Osteocyte (in vitro differentiated cells): ENCODE measurements around the gene GRK1. TPM values are rescaled to one million over a fixed set of nuclear protein-coding genes. Genes with fewer than 3 reads are reported as not detected.

Experiments used
- DNase-seq: peaks from one replicate; pipeline ENCODE4 v3.0.0; 2021; ENCODE audit warnings: mixed read lengths; ENCODE audit not compliant: unreplicated experiment; ENCODE audit errors: extremely low spot score
- H3K27ac Mint-ChIP-seq: one replicate; pipeline ENCODE4 v1.8.0; 2021; ENCODE audit warnings: mild to moderate bottlenecking, mixed read lengths; ENCODE audit not compliant: unreplicated experiment
- H3K27me3 Mint-ChIP-seq: one replicate; pipeline ENCODE4 v1.8.0; 2021; ENCODE audit warnings: mixed read lengths; ENCODE audit not compliant: unreplicated experiment
- H3K36me3 Mint-ChIP-seq: one replicate; pipeline ENCODE4 v1.8.0; 2021; ENCODE audit warnings: mixed read lengths; ENCODE audit not compliant: unreplicated experiment
- H3K4me1 Mint-ChIP-seq: one replicate; pipeline ENCODE4 v1.8.0; 2021; ENCODE audit warnings: mixed read lengths; ENCODE audit not compliant: unreplicated experiment
- H3K4me3 Mint-ChIP-seq: one replicate; pipeline ENCODE4 v1.8.0; 2021; ENCODE audit warnings: mild to moderate bottlenecking, moderate library complexity, mixed read lengths; ENCODE audit not compliant: unreplicated experiment
- H3K9me3 Mint-ChIP-seq: one replicate; pipeline ENCODE4 v1.8.0; 2021; ENCODE audit warnings: mixed read lengths; ENCODE audit not compliant: unreplicated experiment
- total RNA-seq: library from RNA; stranded (reverse); gene quantifications from 2 replicates; pipeline ENCODE4 v1.2.1, GENCODE V29; 2021
- TF ChIP-seq, protein P1 (sequence below): fragments of 200-600 bp; sonication (generic); IDR thresholded peaks from 2 replicates; pipeline ENCODE4 v1.5.0; 2021; ENCODE audit warnings: antibody characterized with exemption, mild to moderate bottlenecking, moderate library complexity

Gene GRK1
- total RNA-seq, 1 donor from 2014 or later, result not detected

GRCh38 chr13:113666329-113666670 lies 719 bp upstream of the GRK1 start:
- no peak for DNase-seq
- no peak overlapping the region for H3K27ac Mint-ChIP-seq
- H3K9me3 Mint-ChIP-seq, result peaks cover 13% of the 10 kb centered on the region
- TF ChIP-seq, protein P1, sequence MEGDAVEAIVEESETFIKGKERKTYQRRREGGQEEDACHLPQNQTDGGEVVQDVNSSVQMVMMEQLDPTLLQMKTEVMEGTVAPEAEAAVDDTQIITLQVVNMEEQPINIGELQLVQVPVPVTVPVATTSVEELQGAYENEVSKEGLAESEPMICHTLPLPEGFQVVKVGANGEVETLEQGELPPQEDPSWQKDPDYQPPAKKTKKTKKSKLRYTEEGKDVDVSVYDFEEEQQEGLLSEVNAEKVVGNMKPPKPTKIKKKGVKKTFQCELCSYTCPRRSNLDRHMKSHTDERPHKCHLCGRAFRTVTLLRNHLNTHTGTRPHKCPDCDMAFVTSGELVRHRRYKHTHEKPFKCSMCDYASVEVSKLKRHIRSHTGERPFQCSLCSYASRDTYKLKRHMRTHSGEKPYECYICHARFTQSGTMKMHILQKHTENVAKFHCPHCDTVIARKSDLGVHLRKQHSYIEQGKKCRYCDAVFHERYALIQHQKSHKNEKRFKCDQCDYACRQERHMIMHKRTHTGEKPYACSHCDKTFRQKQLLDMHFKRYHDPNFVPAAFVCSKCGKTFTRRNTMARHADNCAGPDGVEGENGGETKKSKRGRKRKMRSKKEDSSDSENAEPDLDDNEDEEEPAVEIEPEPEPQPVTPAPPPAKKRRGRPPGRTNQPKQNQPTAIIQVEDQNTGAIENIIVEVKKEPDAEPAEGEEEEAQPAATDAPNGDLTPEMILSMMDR, result no peak
- H3K4me1 Mint-ChIP-seq, result no peaks in the 10 kb centered on the region
- peaks cover 18% of the 10 kb centered on the region for H3K27me3 Mint-ChIP-seq
- no peak overlapping the region for H3K4me3 Mint-ChIP-seq
- H3K36me3 Mint-ChIP-seq, result no peaks in the 10 kb centered on the region

- TF ChIP-seq, protein P1, result no peak
- H3K27ac Mint-ChIP-seq, result no peak overlapping the region
- H3K27me3 Mint-ChIP-seq, result peaks cover 5% of the 10 kb centered on the region
- H3K4me3 Mint-ChIP-seq, result no peak overlapping the region
- no peaks in the 10 kb centered on the region for H3K36me3 Mint-ChIP-seq
- H3K4me1 Mint-ChIP-seq, result no peaks in the 10 kb centered on the region
- DNase-seq, result no peak
- no peaks in the 10 kb centered on the region for H3K9me3 Mint-ChIP-seq
Observed at GRCh38 chr13:113667771-113668490, 912 bp downstream of the GRK1 start.

DNA sequence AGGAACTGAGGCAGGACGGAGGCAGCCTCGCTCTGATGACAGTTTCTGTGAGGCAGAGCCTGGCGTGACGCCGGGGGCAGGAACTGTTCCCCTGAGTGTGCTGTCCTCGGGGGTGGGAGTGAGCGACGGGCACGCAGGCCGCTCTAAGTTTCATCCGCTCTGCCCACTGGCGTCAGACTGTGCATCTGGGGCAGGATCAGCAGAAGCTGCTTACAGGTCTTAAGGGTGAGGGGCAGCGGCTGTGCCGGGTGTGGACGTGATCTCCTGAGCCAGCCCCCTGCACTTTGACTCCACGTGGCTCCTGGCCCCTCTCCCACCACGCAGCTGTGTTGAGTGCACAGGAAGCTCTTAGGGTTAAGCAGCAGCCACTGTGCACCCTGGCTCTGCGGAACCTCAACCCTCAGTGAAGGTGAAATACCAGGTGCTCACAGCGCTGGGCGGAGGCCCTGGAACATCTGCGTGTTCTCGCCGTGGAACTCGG lies 1.5 kb downstream of the GRK1 start:
- H3K9me3 Mint-ChIP-seq, result no peaks in the 10 kb centered on the region
- H3K27ac Mint-ChIP-seq, result no peak overlapping the region
- no peaks in the 10 kb centered on the region for H3K36me3 Mint-ChIP-seq
- H3K4me1 Mint-ChIP-seq, result no peaks in the 10 kb centered on the region
- no peak overlapping the region for H3K4me3 Mint-ChIP-seq
- DNase-seq, result no peak
- peaks cover 2% of the 10 kb centered on the region for H3K27me3 Mint-ChIP-seq
- TF ChIP-seq, protein P1, result no peak

DNA sequence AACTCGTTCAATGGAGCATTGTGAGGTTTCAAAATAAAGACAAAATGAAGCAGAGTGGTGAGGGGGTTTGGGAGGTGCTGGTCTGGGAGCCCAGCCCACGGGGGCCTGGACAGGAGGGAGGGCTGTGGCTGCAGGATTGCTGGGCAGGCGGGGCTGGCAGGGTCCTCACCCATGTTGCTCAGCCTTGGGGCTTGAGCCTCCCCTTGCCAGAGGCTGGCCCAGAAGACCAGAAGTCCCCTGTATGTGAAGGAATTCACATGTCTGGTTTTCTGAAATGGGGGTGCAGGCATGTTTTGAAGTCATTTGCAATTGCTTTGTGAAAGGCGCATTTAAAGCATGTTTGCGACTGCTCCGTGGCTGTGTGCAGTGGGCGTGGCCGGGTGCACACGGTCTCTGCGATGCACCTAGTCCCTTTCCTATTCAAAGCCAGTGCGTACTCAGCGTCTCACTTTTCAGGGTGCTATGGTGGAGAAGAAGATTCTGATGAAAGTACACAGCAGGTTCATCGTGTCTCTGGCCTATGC lies 2.3 kb downstream of the GRK1 start:
- H3K36me3 Mint-ChIP-seq, result no peaks in the 10 kb centered on the region
- H3K27ac Mint-ChIP-seq, result no peak overlapping the region
- H3K4me3 Mint-ChIP-seq, result no peak overlapping the region
- TF ChIP-seq, protein P1, result no peak
- H3K4me1 Mint-ChIP-seq, result no peaks in the 10 kb centered on the region
- DNase-seq, result no peak
- no peaks in the 10 kb centered on the region for H3K9me3 Mint-ChIP-seq
- peaks cover 2% of the 10 kb centered on the region for H3K27me3 Mint-ChIP-seq

- H3K36me3 Mint-ChIP-seq, result no peaks in the 10 kb centered on the region
- DNase-seq, result no peak
- H3K27ac Mint-ChIP-seq, result no peak overlapping the region
- TF ChIP-seq, protein P1, result no peak
- H3K4me3 Mint-ChIP-seq, result no peak overlapping the region
- H3K27me3 Mint-ChIP-seq, result no peaks in the 10 kb centered on the region
- H3K9me3 Mint-ChIP-seq, result no peaks in the 10 kb centered on the region
- H3K4me1 Mint-ChIP-seq, result no peaks in the 10 kb centered on the region
Observed at GRCh38 chr13:113669755-113670341, 2.8 kb downstream of the GRK1 start.
